ENCODE measurements around the gene FGR. TPM values are rescaled to one million over a fixed set of nuclear protein-coding genes. Genes with fewer than 3 reads are reported as not detected.

The FGR gene
- total and polyA plus RNA-seq, 2 of the 13 experiments (the other 11 are each of a cell fraction or from before 2014, with no cell fraction given): not detected

GRCh38 chr1:27603309-27603680, 31.7 kb downstream of the FGR start (continued):
- TF ChIP-seq TFDP1 (CRISPR knock-in tag; IDR thresholded peaks at IDR 0.05; ENCODE audit: borderline replicate concordance) (no peak), ETV6 (CRISPR knock-in tag; conservative IDR thresholded peaks at IDR 0.05) (0 out of 2 replicates have a peak, but pooled peaks have one; percentile 22), GABPB1 (CRISPR knock-in tag; IDR thresholded peaks at IDR 0.05) (0 out of 2 replicates have a peak, but pooled peaks have one; percentile 63), ZNF160 (CRISPR knock-in tag; IDR thresholded peaks at IDR 0.05) (no peak), IKZF5 (CRISPR knock-in tag; IDR thresholded peaks at IDR 0.05) (no peak), ELK4 (CRISPR knock-in tag; IDR thresholded peaks at IDR 0.05; ENCODE audit: borderline replicate concordance) (no peak), ZNF614 (CRISPR knock-in tag; IDR thresholded peaks at IDR 0.05; ENCODE audit: borderline replicate concordance) (no peak), GTF2F1 (IDR thresholded peaks at IDR 0.05; ENCODE audit: low read length) (no peak), JUND (CRISPR knock-in tag; IDR thresholded peaks at IDR 0.05) (no peak), ZNF75D (CRISPR knock-in tag; IDR thresholded peaks at IDR 0.05; ENCODE audit: borderline replicate concordance) (no peak), ZNF333 (CRISPR knock-in tag; IDR thresholded peaks at IDR 0.05; ENCODE audit: borderline replicate concordance) (no peak), ZNF776 (CRISPR knock-in tag; IDR thresholded peaks at IDR 0.05) (no peak; the same call in 1 of the 2 replicates), ZNF230 (CRISPR knock-in tag; IDR thresholded peaks at IDR 0.05) (no peak), ZNF432 (CRISPR knock-in tag; IDR thresholded peaks at IDR 0.05; ENCODE audit: borderline replicate concordance) (no peak), SIX4 (CRISPR knock-in tag; IDR thresholded peaks at IDR 0.05) (no peak), ESRRA (CRISPR knock-in tag; IDR thresholded peaks at IDR 0.05; ENCODE audit: low read depth) (no peak), TARDBP (CRISPR knock-in tag; IDR thresholded peaks at IDR 0.05) (no peak), ZNF768 (CRISPR knock-in tag; IDR thresholded peaks at IDR 0.05) (peak; percentile 52; the same call in 1 of the 2 replicates), THYN1 (CRISPR knock-in tag; IDR thresholded peaks at IDR 0.05; ENCODE audit: borderline replicate concordance, low read depth) (no peak), RBFOX2 (IDR thresholded peaks at IDR 0.05; ENCODE audit: low read depth, low read length) (0 out of 2 replicates have a peak, but pooled peaks have one; percentile 14), ZNF883 (CRISPR knock-in tag; IDR thresholded peaks at IDR 0.05; ENCODE audit: not compliant biosample characterization) (no peak), ZNF629 (CRISPR knock-in tag; conservative IDR thresholded peaks at IDR 0.05) (no peak), HMGXB4 (CRISPR knock-in tag; IDR thresholded peaks at IDR 0.05; ENCODE audit: borderline replicate concordance in 1 of 2, low read depth in 1 of 2) (peak in 1 of 2 experiments; percentile 39; a peak in 1 of 4 replicates), RNF219 (CRISPR knock-in tag; IDR thresholded peaks at IDR 0.05) (no peak)
